GM19193 (cell line): ENCODE results near the gene CAST.

Source experiments
- POLR2A ChIP-seq: IDR thresholded peaks from 4 replicates; pipeline ENCODE4 v1.6.1; 2011; ENCODE audit not compliant: insufficient read depth, insufficient read length; ENCODE audit errors: extremely low read depth

The CAST gene

GRCh38 chr5:96753848-96754247 is 91.7 kb downstream of the CAST start:
- no peak for TF ChIP-seq POLR2A

DNA sequence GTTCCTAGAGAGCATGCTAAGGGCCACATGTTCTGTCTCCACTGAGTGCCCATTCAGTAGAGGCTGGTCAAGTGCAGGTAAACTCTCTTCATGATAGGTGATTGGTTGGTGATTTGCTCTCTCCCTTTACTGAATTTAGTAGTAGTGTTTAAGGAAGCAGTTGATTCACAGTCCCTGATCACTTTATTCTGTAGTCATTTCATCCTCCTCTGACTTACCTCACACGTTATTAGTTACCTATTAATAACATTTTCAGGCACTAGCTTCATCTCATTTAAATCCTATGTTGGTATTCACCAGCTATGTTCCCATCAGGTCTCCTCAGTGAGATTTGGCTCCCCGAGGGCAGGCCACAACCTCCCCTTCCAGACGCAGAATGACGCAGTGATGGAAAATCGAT is 93.7 kb downstream of the CAST start:
- TF ChIP-seq POLR2A = no peak

GRCh38 chr5:96756985-96757384 is 94.8 kb downstream of the CAST start:
- no peak for TF ChIP-seq POLR2A

- no peak for TF ChIP-seq POLR2A
These were observed 96.4 kb downstream of the CAST start for GRCh38 chr5:96758621-96759020.

- no peak for TF ChIP-seq POLR2A
These were observed 99.4 kb downstream of the CAST start for GRCh38 chr5:96761618-96762017.

GRCh38 chr5:96763026-96763425 is 100.8 kb downstream of the CAST start:
- TF ChIP-seq POLR2A = no peak

DNA sequence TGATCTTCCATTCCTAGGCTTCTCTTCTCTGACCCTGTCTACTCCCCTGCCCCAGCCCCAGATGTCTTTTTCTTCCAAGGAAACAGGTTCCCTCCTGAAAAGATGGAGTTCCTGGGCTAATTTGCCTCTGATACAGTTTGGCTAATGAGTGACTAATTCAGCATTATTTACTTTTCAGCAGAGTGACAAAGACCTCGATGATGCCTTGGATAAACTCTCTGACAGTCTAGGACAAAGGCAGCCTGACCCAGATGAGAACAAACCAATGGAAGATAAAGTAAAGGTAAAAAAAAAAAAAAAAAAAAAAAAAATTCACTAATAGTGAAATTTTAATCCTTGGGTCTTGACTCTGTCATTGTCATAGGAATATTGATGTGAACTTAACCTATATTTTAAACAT is 102.9 kb downstream of the CAST start:
- no peak for TF ChIP-seq POLR2A

GRCh38 chr5:96768708-96769251 is 106.6 kb downstream of the CAST start:
- no peak for TF ChIP-seq POLR2A

DNA sequence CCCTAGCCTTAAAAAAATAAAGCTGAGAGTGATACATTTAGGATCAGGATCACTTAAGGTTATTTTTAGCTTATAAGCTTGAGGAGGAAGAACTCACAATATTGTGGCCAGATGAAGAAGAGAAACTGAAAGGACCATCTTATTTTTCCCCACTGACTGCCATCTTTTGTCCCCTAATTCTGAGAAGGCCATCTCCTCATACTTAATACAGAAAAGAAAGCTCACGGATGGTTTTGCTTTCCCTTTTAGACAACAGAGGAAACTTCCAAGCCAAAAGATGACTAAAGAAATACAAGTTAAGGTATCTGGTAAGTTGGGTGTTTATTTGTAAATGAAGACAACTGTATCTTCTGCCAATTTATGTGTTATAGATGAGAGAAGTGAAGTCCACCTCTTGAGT is 109.2 kb downstream of the CAST start:
- no peak for TF ChIP-seq POLR2A

- TF ChIP-seq POLR2A = no peak
These were observed 109.9 kb downstream of the CAST start for GRCh38 chr5:96772111-96772510.

GRCh38 chr5:96772542-96772941 is 110.4 kb downstream of the CAST start:
- no peak for TF ChIP-seq POLR2A

- no peak for TF ChIP-seq POLR2A
These were observed 112.9 kb downstream of the CAST start for GRCh38 chr5:96775050-96775449.

- TF ChIP-seq POLR2A = no peak
These were observed 113.5 kb downstream of the CAST start for GRCh38 chr5:96775689-96776088.

DNA sequence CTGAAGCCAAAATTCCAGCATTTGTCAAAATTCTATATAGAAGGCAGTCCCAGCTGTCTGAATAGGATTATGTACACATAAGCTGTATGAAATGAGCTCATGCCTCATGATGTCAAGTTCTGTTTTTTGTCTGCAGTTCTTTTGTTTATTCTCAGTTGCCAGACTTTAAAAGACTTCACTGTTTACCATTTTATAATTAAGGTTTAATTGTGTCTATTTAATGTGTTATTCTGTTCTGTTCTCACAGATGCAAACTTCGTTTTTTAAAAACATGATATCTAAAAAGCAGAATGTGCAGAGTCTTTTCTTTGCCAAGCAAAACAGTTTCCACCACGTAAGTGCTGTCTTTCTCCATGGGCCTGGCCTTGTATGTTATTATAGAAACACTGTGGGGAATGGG is 114.4 kb downstream of the CAST start:
- no peak for TF ChIP-seq POLR2A

GRCh38 chr5:96778409-96778808 is 116.2 kb downstream of the CAST start:
- TF ChIP-seq POLR2A = no peak

DNA sequence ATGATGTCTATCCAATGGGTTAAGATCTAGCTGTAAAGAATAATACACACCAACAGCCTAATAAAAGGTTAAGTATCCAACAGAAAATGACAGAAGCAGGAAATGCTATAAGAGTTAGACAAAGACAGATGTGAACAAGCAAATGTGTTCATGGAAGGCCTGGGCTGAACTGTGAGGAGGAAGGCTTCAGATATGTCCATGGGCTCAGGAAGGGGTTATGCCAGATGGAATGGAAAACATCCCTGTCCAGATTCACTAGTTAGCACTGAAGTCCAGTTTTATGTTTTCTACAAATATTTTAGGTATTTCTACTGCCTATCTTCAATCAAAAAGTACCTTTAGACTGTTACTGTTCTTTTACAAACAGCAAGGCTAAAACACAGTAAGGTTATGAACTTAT is 118.5 kb downstream of the CAST start:
- no peak for TF ChIP-seq POLR2A

DNA sequence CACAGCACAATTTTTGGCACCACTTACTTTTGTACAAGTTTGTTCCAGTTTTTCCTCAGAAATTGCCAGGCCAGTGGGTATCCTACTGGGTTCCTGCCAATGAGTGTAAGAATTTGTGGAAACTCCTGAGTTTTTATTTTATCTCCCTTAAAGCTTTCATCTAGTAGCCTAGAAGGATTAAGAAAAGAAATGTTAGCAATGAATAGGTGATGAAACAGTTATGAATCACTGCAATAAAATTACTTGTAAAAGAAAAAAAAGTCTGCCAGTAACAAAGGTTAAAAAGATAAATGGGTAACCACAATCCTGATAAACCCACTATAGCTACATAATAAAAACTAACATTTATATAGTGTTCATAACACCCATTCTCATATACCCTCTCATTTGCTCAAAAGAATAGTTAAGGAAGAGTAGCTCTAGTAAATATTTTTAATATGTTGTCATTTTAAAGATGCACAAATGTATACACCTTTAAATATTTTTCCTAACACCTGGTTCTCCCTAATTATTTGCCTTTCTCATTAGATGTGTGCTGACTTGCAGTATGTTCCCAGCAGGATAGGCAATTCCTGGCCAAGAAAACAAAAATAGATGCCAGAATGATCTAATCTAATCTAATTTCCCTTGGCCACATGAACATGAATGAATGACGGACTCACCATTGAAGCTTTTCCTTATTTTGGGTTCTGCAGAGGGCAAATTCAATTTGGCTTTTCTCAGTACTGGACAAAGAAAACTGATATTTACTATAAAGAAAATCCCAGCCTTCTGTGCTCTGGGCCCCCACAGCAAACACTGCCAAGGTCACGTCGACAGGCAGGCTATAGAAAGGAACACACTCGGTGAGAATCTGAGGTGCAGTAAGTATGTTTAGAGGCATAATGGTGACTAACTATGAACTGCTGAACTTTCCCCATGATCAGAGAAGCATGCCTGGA is 119.1 kb downstream of the CAST start:
- TF ChIP-seq POLR2A = no peak

- no peak for TF ChIP-seq POLR2A
These were observed 121.2 kb downstream of the CAST start for GRCh38 chr5:96783326-96783725.
